ENCODE results near the gene AP1G1.

GRCh38 chr16:71727551-71728324, 80.9 kb downstream of the AP1G1 start:
- no peak for TF ChIP-seq CTCF (IDR thresholded peaks at IDR 0.05)
- TF ChIP-seq POLR2A (IDR thresholded peaks at IDR 0.05): no peak
